CD4-positive, CD25-positive, alpha-beta regulatory T cell (primary cell): ENCODE measurements around the gene HTR3B. TPM values are rescaled to one million over a fixed set of nuclear protein-coding genes. Genes with fewer than 3 reads are reported as not detected.

Experiments
- ATAC-seq, 2 donors: fragments of 150-1000 bp; cut with Tn5 transposase; one replicate each; pipeline ENCODE4 v1.10.0; 2021; ENCODE audit warnings: low read depth in 2 of 2, moderate number of reproducible peaks in 2 of 2, moderate library complexity in 1 of 2
- DNase-seq, 3 donors: peaks; one replicate each; pipeline versions ENCODE4 v3.0.0 to v3.0.0-alpha.2; 2012 to 2022; ENCODE audit warnings: mixed read lengths in 1 of 3
- H3K27ac ChIP-seq: one replicate; pipeline ENCODE4 v1.7.0; 2013; ENCODE audit warnings: mild to moderate bottlenecking, low read length; ENCODE audit not compliant: insufficient read depth, poor library complexity, severe bottlenecking
- H3K27me3 ChIP-seq: one replicate; pipeline ENCODE4 v1.7.0; 2013; ENCODE audit warnings: low read length; ENCODE audit not compliant: control insufficient read depth, insufficient read depth
- H3K36me3 ChIP-seq: one replicate; pipeline ENCODE4 v1.7.0; 2013; ENCODE audit warnings: mild to moderate bottlenecking, low read length, moderate library complexity; ENCODE audit not compliant: control insufficient read depth, insufficient read depth
- H3K4me1 ChIP-seq: 2 replicates; pipeline ENCODE4 v1.7.0; 2013; ENCODE audit warnings: mild to moderate bottlenecking, low read length; ENCODE audit not compliant: insufficient read depth, control insufficient read depth, poor library complexity, severe bottlenecking
- H3K4me3 ChIP-seq: one replicate; pipeline ENCODE4 v1.7.0; 2013; ENCODE audit warnings: low read depth, mild to moderate bottlenecking, low read length, moderate library complexity
- H3K9me3 ChIP-seq, 2 experiments: 1 replicate in 1 of 2; 2 replicates in 1 of 2; pipeline ENCODE4 v1.7.0; 2013; ENCODE audit warnings: low read length in 2 of 2, mild to moderate bottlenecking in 1 of 2, moderate library complexity in 1 of 2; ENCODE audit not compliant: control insufficient read depth in 2 of 2
- H3K27ac Mint-ChIP-seq, 3 donors: one replicate each; pipeline ENCODE4 v1.8.0; 2020 to 2022; ENCODE audit warnings: mild to moderate bottlenecking in 3 of 3, mixed read lengths in 3 of 3, moderate library complexity in 2 of 3
- H3K27me3 Mint-ChIP-seq: one replicate; pipeline ENCODE4 v1.8.0; 2022; ENCODE audit warnings: mild to moderate bottlenecking, mixed read lengths
- H3K36me3 Mint-ChIP-seq: one replicate; pipeline ENCODE4 v1.8.0; 2020; ENCODE audit warnings: mixed read lengths
- H3K4me1 Mint-ChIP-seq, 4 donors: one replicate each; pipeline ENCODE4 v1.8.0; 2020 to 2022; ENCODE audit warnings: mixed read lengths in 4 of 4, mild to moderate bottlenecking in 1 of 4
- H3K4me3 Mint-ChIP-seq, 4 donors: one replicate each; pipeline ENCODE4 v1.8.0; 2020 to 2022; ENCODE audit warnings: mild to moderate bottlenecking in 4 of 4, mixed read lengths in 4 of 4, moderate library complexity in 3 of 4
- H3K9me3 Mint-ChIP-seq, 7 donors: one replicate each; pipeline ENCODE4 v1.8.0; 2020 to 2022; ENCODE audit warnings: mixed read lengths in 7 of 7, mild to moderate bottlenecking in 3 of 7, moderate library complexity in 2 of 7
- polyA plus RNA-seq, 4 donors: library from polyadenylated mRNA; unstranded; fragments of 300-500 nt; fragmentation: Illumina TruSeq; gene quantifications; one replicate each; pipeline ENCODE4 v1.2.3, GENCODE V29; 2021
- total RNA-seq: library from RNA; stranded (reverse); gene quantifications from one replicate; pipeline ENCODE4 v1.2.3, GENCODE V29; 2022

HTR3B gene
- total and polyA plus RNA-seq, 5 donors from 2014 or later: not detected

GRCh38 chr11:113867843-113868503, 36.6 kb upstream of the HTR3B start:
- Histone ChIP-seq H3K4me3 (no peak overlapping the region), H3K9me3 (no peaks in the 10 kb centered on the region), H3K27ac (no peak overlapping the region), H3K36me3 (peaks cover 4% of the 10 kb centered on the region), H3K4me1 (peaks cover 10% of the 10 kb centered on the region), H3K27me3 (no peaks in the 10 kb centered on the region)
- ATAC-seq (no peak), DNase-seq (peak in 1 of 3 donors; percentile 10)
- Mint-ChIP-seq H3K9me3 (no peaks in the 10 kb centered on the region), H3K27ac (peak overlapping the region in 2 of 3 donors; percentile 57 to 75), H3K4me3 (no peak overlapping the region), H3K4me1 (peaks cover 11 to 40% (median 35%) of the 10 kb centered on the region in 4 donors), H3K36me3 (peaks cover 24% of the 10 kb centered on the region), H3K27me3 (no peaks in the 10 kb centered on the region)

- no peaks in the 10 kb centered on the region for H3K9me3 Mint-ChIP-seq
- H3K27me3 ChIP-seq: no peaks in the 10 kb centered on the region
- peaks cover 10% of the 10 kb centered on the region for H3K36me3 Mint-ChIP-seq
- peak overlapping the region in 1 of 4 donors; percentile 2 for H3K4me3 Mint-ChIP-seq
- DNase-seq (no peak), ATAC-seq (no peak)
- peaks cover 17 to 64% (median 50%) of the 10 kb centered on the region in 4 donors for H3K4me1 Mint-ChIP-seq
- H3K4me3 ChIP-seq: no peak overlapping the region
- no peaks in the 10 kb centered on the region for H3K9me3 ChIP-seq
- no peaks in the 10 kb centered on the region for H3K27me3 Mint-ChIP-seq
- no peak overlapping the region for H3K27ac Mint-ChIP-seq
- peaks cover 22% of the 10 kb centered on the region for H3K4me1 ChIP-seq
- H3K36me3 ChIP-seq: no peaks in the 10 kb centered on the region
- no peak overlapping the region for H3K27ac ChIP-seq
These were observed 33.3 kb upstream of the HTR3B start for GRCh38 chr11:113871336-113871735.

- H3K27ac ChIP-seq: no peak overlapping the region
- Mint-ChIP-seq H3K4me3 (peak overlapping the region; percentile 51 to 99 (median 92)), H3K36me3 (peaks cover 4% of the 10 kb centered on the region), H3K4me1 (peaks cover 8 to 64% (median 51%) of the 10 kb centered on the region in 4 donors), H3K9me3 (no peaks in the 10 kb centered on the region), H3K27me3 (peaks cover under 1% of the 10 kb centered on the region), H3K27ac (peak overlapping the region in 2 of 3 donors; percentile 60 to 64)
- peaks cover 17% of the 10 kb centered on the region for H3K4me1 ChIP-seq
- ATAC-seq: no peak
- peak overlapping the region; percentile 35 for H3K4me3 ChIP-seq
- H3K27me3 ChIP-seq: no peaks in the 10 kb centered on the region
- DNase-seq: no peak
- no peaks in the 10 kb centered on the region for H3K36me3 ChIP-seq
- no peaks in the 10 kb centered on the region for H3K9me3 ChIP-seq
These were observed 31.4 kb upstream of the HTR3B start for GRCh38 chr11:113873236-113873626.

GRCh38 chr11:113874096-113874495, 30.5 kb upstream of the HTR3B start:
- peak overlapping the region; percentile 52 to 86 (median 56) for H3K27ac Mint-ChIP-seq
- peaks cover 16% of the 10 kb centered on the region for H3K4me1 ChIP-seq
- H3K27ac ChIP-seq: no peak overlapping the region

GRCh38 chr11:113874581-113875233, 29.9 kb upstream of the HTR3B start:
- peak overlapping the region; percentile 88 for H3K4me3 ChIP-seq
- H3K27me3 Mint-ChIP-seq: peaks cover 5% of the 10 kb centered on the region
- peaks cover 4% of the 10 kb centered on the region for H3K36me3 Mint-ChIP-seq
- H3K4me3 Mint-ChIP-seq: peak overlapping the region; percentile 89 to 99 (median 92)
- H3K27ac Mint-ChIP-seq: peak overlapping the region; percentile 52 to 86 (median 56)
- no peaks in the 10 kb centered on the region for H3K9me3 ChIP-seq
- peaks cover 0 to 1% (median 0%) of the 10 kb centered on the region in 7 donors for H3K9me3 Mint-ChIP-seq
- H3K27me3 ChIP-seq: no peaks in the 10 kb centered on the region
- ATAC-seq (peak in 1 of 2 donors; percentile 24), DNase-seq (peak in 1 of 3 donors; percentile 74)
- H3K36me3 ChIP-seq: no peaks in the 10 kb centered on the region
- peak overlapping the region; percentile 65 for H3K27ac ChIP-seq
- peaks cover 6 to 64% (median 46%) of the 10 kb centered on the region in 4 donors for H3K4me1 Mint-ChIP-seq
- H3K4me1 ChIP-seq: peaks cover 16% of the 10 kb centered on the region

More at GRCh38 chr11:113874096-113874495, 30.5 kb upstream of the HTR3B start:
- Histone ChIP-seq H3K36me3 (no peaks in the 10 kb centered on the region), H3K4me3 (peak overlapping the region; percentile 88), H3K9me3 (no peaks in the 10 kb centered on the region), H3K27me3 (no peaks in the 10 kb centered on the region)
- peaks cover 4% of the 10 kb centered on the region for H3K36me3 Mint-ChIP-seq
- peaks cover 6 to 64% (median 47%) of the 10 kb centered on the region in 4 donors for H3K4me1 Mint-ChIP-seq
- H3K9me3 Mint-ChIP-seq: no peaks in the 10 kb centered on the region
- ATAC-seq: no peak
- no peak for DNase-seq
- H3K4me3 Mint-ChIP-seq: peak overlapping the region; percentile 89 to 99 (median 92)
- peaks cover 5% of the 10 kb centered on the region for H3K27me3 Mint-ChIP-seq

- H3K9me3 Mint-ChIP-seq: peaks cover 0 to 2% (median 1%) of the 10 kb centered on the region in 7 donors
- peak within 1 kb of the TSS; percentile 89 to 99 (median 98) for H3K4me3 Mint-ChIP-seq
- Histone ChIP-seq H3K4me3 (peak within 1 kb of the TSS; percentile 88), H3K36me3 (no peaks in the 10 kb centered on the region), H3K27me3 (no peaks in the 10 kb centered on the region), H3K9me3 (no peaks in the 10 kb centered on the region), H3K27ac (peak within 1 kb of the TSS; percentile 76), H3K4me1 (peaks cover 16% of the 10 kb centered on the region)
- ATAC-seq (peak; percentile 77 to 85), DNase-seq (peak; percentile 71 to 88 (median 74))
- H3K27me3 Mint-ChIP-seq: peaks cover 5% of the 10 kb centered on the region
- H3K27ac Mint-ChIP-seq: peak within 1 kb of the TSS; percentile 80 to 99 (median 97)
- H3K4me1 Mint-ChIP-seq: peaks cover 6 to 64% (median 46%) of the 10 kb centered on the region in 4 donors
- H3K36me3 Mint-ChIP-seq: peaks cover 4% of the 10 kb centered on the region
These were observed 29.1 kb upstream of the HTR3B start, which contains the start of gene USP28 for GRCh38 chr11:113875234-113876073. Gene USP28 (minus strand): TSS chr11:113875572. CDS start chr11:113875501, 71 bp downstream.

- no peaks in the 10 kb centered on the region for H3K9me3 ChIP-seq
- peak overlapping the region; percentile 80 to 99 (median 97) for H3K27ac Mint-ChIP-seq
- peaks cover 6 to 58% (median 40%) of the 10 kb centered on the region in 4 donors for H3K4me1 Mint-ChIP-seq
- H3K4me3 ChIP-seq: peak overlapping the region; percentile 79
- peaks cover 0 to 2% (median 1%) of the 10 kb centered on the region in 7 donors for H3K9me3 Mint-ChIP-seq
- peaks cover 5% of the 10 kb centered on the region for H3K27me3 Mint-ChIP-seq
- no peaks in the 10 kb centered on the region for H3K27me3 ChIP-seq
- peaks cover 16% of the 10 kb centered on the region for H3K4me1 ChIP-seq
- DNase-seq: no peak
- H3K27ac ChIP-seq: peak overlapping the region; percentile 76
- H3K4me3 Mint-ChIP-seq: peak overlapping the region; percentile 84 to 99 (median 98)
- H3K36me3 Mint-ChIP-seq: no peaks in the 10 kb centered on the region
- H3K36me3 ChIP-seq: no peaks in the 10 kb centered on the region
- ATAC-seq: no peak
These were observed 28.4 kb upstream of the HTR3B start for GRCh38 chr11:113876074-113876797.
